Measurements from ENCODE around the gene SALL1. TPM values are rescaled to one million over a fixed set of nuclear protein-coding genes. Genes with fewer than 3 reads are reported as not detected.

SALL1 gene
- polyA plus RNA-seq, 1 donor from 2014 or later, result 0.22 TPM

GRCh38 chr16:51097729-51098128 lies 53.3 kb downstream of the SALL1 start:
- no peak overlapping the region for H2AFZ ChIP-seq (ENCODE audit: low read depth, low read length)
- TF ChIP-seq SMC3 (conservative IDR thresholded peaks at IDR 0.05; ENCODE audit: poor library complexity), result no peak
- TF ChIP-seq TAF1 (IDR thresholded peaks at IDR 0.05; ENCODE audit: low read depth), result no peak
- TF ChIP-seq REST (IDR thresholded peaks at IDR 0.05; ENCODE audit: borderline replicate concordance), result no peak
- TF ChIP-seq POLR2AphosphoS5 (IDR thresholded peaks at IDR 0.05), result no peak
- TF ChIP-seq EP300 (conservative IDR thresholded peaks at IDR 0.05; ENCODE audit: poor library complexity, severe bottlenecking), result no peak
- no peak for TF ChIP-seq EZH2 (IDR thresholded peaks at IDR 0.05; ENCODE audit: borderline replicate concordance, insufficient read depth, low read length, poor library complexity, severe bottlenecking)
- TF ChIP-seq CTCF (IDR thresholded peaks at IDR 0.05; ENCODE audit: poor library complexity, severe bottlenecking), result no peak
- no peak for TF ChIP-seq MXI1 (conservative IDR thresholded peaks at IDR 0.05; ENCODE audit: poor library complexity, severe bottlenecking)
- TF ChIP-seq RAD21 (conservative IDR thresholded peaks at IDR 0.05), result no peak
- H3K9ac ChIP-seq (ENCODE audit: low read length), result no peak overlapping the region
- no peaks in the 10 kb centered on the region for H3K79me2 ChIP-seq (replicated peaks; ENCODE audit: insufficient read depth, low read length)
- no peaks in the 10 kb centered on the region for H3K36me3 ChIP-seq (ENCODE audit: insufficient read depth, low read length)
- no peaks in the 10 kb centered on the region for H3K9me2 ChIP-seq (ENCODE audit: insufficient read depth, low read length)
- H3K27ac ChIP-seq (ENCODE audit: low read length), result no peak overlapping the region
- H3K4me2 ChIP-seq (ENCODE audit: low read length), result no peak overlapping the region
- no peaks in the 10 kb centered on the region for H4K20me1 ChIP-seq (ENCODE audit: insufficient read depth)
- H3K4me3 ChIP-seq (ENCODE audit: low read length), result no peak overlapping the region
- H3F3A ChIP-seq (ENCODE audit: insufficient read depth, low read length, poor library complexity, severe bottlenecking), result no peaks in the 10 kb centered on the region
- H3K27me3 ChIP-seq (ENCODE audit: insufficient read depth, low read depth, low read length), result no peaks in the 10 kb centered on the region
- no peaks in the 10 kb centered on the region for H3K9me3 ChIP-seq (ENCODE audit: low read length)

- no peak overlapping the region for H3K27ac ChIP-seq (ENCODE audit: low read length)
- TF ChIP-seq EZH2 (IDR thresholded peaks at IDR 0.05; ENCODE audit: borderline replicate concordance, insufficient read depth, low read length, poor library complexity, severe bottlenecking) (no peak), RAD21 (conservative IDR thresholded peaks at IDR 0.05) (no peak), SMC3 (conservative IDR thresholded peaks at IDR 0.05; ENCODE audit: poor library complexity) (no peak), REST (IDR thresholded peaks at IDR 0.05; ENCODE audit: borderline replicate concordance) (no peak), POLR2AphosphoS5 (IDR thresholded peaks at IDR 0.05) (no peak), MXI1 (conservative IDR thresholded peaks at IDR 0.05; ENCODE audit: poor library complexity, severe bottlenecking) (no peak), TAF1 (IDR thresholded peaks at IDR 0.05; ENCODE audit: low read depth) (no peak), EP300 (conservative IDR thresholded peaks at IDR 0.05; ENCODE audit: poor library complexity, severe bottlenecking) (no peak), CTCF (IDR thresholded peaks at IDR 0.05; ENCODE audit: poor library complexity, severe bottlenecking) (no peak)
Measured at GRCh38 chr16:51095890-51096626, 55.0 kb downstream of the SALL1 start.

More at GRCh38 chr16:51095890-51096626, 55.0 kb downstream of the SALL1 start:
- no peaks in the 10 kb centered on the region for H3K9me2 ChIP-seq (ENCODE audit: insufficient read depth, low read length)
- H4K20me1 ChIP-seq (ENCODE audit: insufficient read depth), result no peaks in the 10 kb centered on the region
- H3F3A ChIP-seq (ENCODE audit: insufficient read depth, low read length, poor library complexity, severe bottlenecking), result no peaks in the 10 kb centered on the region
- no peak overlapping the region for H3K4me3 ChIP-seq (ENCODE audit: low read length)
- no peaks in the 10 kb centered on the region for H3K36me3 ChIP-seq (ENCODE audit: insufficient read depth, low read length)
- H3K9me3 ChIP-seq (ENCODE audit: low read length), result peaks cover 3% of the 10 kb centered on the region
- H3K4me2 ChIP-seq (ENCODE audit: low read length), result no peak overlapping the region
- H3K27me3 ChIP-seq (ENCODE audit: insufficient read depth, low read depth, low read length), result no peaks in the 10 kb centered on the region
- H3K79me2 ChIP-seq (replicated peaks; ENCODE audit: insufficient read depth, low read length), result no peaks in the 10 kb centered on the region
- H3K9ac ChIP-seq (ENCODE audit: low read length), result no peak overlapping the region
- H2AFZ ChIP-seq (ENCODE audit: low read depth, low read length), result no peak overlapping the region

All from neural cell (in vitro differentiated cells).